HEK293 (cell line): ENCODE measurements around the gene ARIH2.

Experiments used
- BCL11B ChIP-seq: fragments of 450-650 bp; formaldehyde crosslinking; IDR thresholded peaks from 2 replicates; pipeline ENCODE4 v1.5.1; 2016; ENCODE audit warnings: low read depth, missing biosample characterization, missing genetic modification characterization
- GLIS2 ChIP-seq: fragments of 450-650 bp; formaldehyde crosslinking; IDR thresholded peaks from 2 replicates; pipeline ENCODE4 v1.5.1; 2016; ENCODE audit warnings: missing biosample characterization, missing genetic modification characterization
- HOXD13 ChIP-seq: sonication (generic); formaldehyde crosslinking; IDR thresholded peaks from 2 replicates; pipeline ENCODE4 v1.8.0; 2022; ENCODE audit warnings: missing genetic modification reagents, borderline replicate concordance
- KLF16 ChIP-seq: fragments of 450-650 bp; formaldehyde crosslinking; IDR thresholded peaks from 2 replicates; pipeline ENCODE4 v1.5.1; 2017; ENCODE audit warnings: missing biosample characterization, missing genetic modification characterization
- MZF1 ChIP-seq: fragments of 450-650 bp; formaldehyde crosslinking; IDR thresholded peaks from 2 replicates; pipeline ENCODE4 v1.5.1; 2017; ENCODE audit warnings: missing biosample characterization, missing genetic modification characterization, borderline replicate concordance
- RBAK ChIP-seq: fragments of 450-650 bp; formaldehyde crosslinking; IDR thresholded peaks from 2 replicates; pipeline ENCODE4 v1.5.1; 2016; ENCODE audit warnings: missing biosample characterization, missing genetic modification characterization
- SCRT1 ChIP-seq: fragments of 450-650 bp; formaldehyde crosslinking; IDR thresholded peaks from 2 replicates; pipeline ENCODE4 v1.5.1; 2016; ENCODE audit warnings: missing biosample characterization, missing genetic modification characterization, borderline replicate concordance
- SP3 ChIP-seq: fragments of 450-650 bp; formaldehyde crosslinking; IDR thresholded peaks from 2 replicates; pipeline ENCODE4 v1.5.1; 2016; ENCODE audit warnings: missing biosample characterization, missing genetic modification characterization
- WT1 ChIP-seq: fragments of 450-650 bp; formaldehyde crosslinking; IDR thresholded peaks from 2 replicates; pipeline ENCODE4 v1.5.1; 2016; ENCODE audit warnings: missing biosample characterization, missing genetic modification characterization
- YY2 ChIP-seq: fragments of 450-650 bp; formaldehyde crosslinking; IDR thresholded peaks from 2 replicates; pipeline ENCODE4 v1.5.1; 2016; ENCODE audit warnings: missing biosample characterization, missing genetic modification characterization
- ZBTB17 ChIP-seq: fragments of 450-650 bp; formaldehyde crosslinking; IDR thresholded peaks from 2 replicates; pipeline ENCODE4 v1.5.1; 2016; ENCODE audit warnings: missing biosample characterization, missing genetic modification characterization
- ZBTB48 ChIP-seq: fragments of 450-650 bp; formaldehyde crosslinking; IDR thresholded peaks from 2 replicates; pipeline ENCODE4 v1.5.1; 2016; ENCODE audit warnings: missing biosample characterization, missing genetic modification characterization
- ZBTB7A ChIP-seq: fragments of 450-650 bp; formaldehyde crosslinking; IDR thresholded peaks from 2 replicates; pipeline ENCODE4 v1.5.1; 2016; ENCODE audit warnings: low read depth, missing biosample characterization, missing genetic modification characterization
- ZBTB8A ChIP-seq: fragments of 450-650 bp; formaldehyde crosslinking; IDR thresholded peaks from 2 replicates; pipeline ENCODE4 v1.5.1; 2016; ENCODE audit warnings: missing biosample characterization, missing genetic modification characterization
- ZFHX2 ChIP-seq: fragments of 450-650 bp; formaldehyde crosslinking; conservative IDR thresholded peaks from 2 replicates; pipeline ENCODE4 v1.5.1; 2016; ENCODE audit warnings: missing biosample characterization, missing genetic modification characterization
- ZFP37 ChIP-seq: fragments of 450-650 bp; formaldehyde crosslinking; IDR thresholded peaks from 2 replicates; pipeline ENCODE4 v1.5.1; 2016; ENCODE audit warnings: missing biosample characterization, missing genetic modification characterization
- ZNF114 ChIP-seq: fragments of 450-650 bp; formaldehyde crosslinking; IDR thresholded peaks from 2 replicates; pipeline ENCODE4 v1.5.0; 2017; ENCODE audit warnings: missing biosample characterization, missing genetic modification characterization
- ZNF19 ChIP-seq: fragments of 450-650 bp; formaldehyde crosslinking; IDR thresholded peaks from 2 replicates; pipeline ENCODE4; 2016; ENCODE audit warnings: missing biosample characterization, missing genetic modification characterization, low read depth
- ZNF311 ChIP-seq: fragments of 450-650 bp; formaldehyde crosslinking; IDR thresholded peaks from 2 replicates; pipeline ENCODE4 v1.5.1; 2017; ENCODE audit warnings: missing biosample characterization, missing genetic modification characterization, borderline replicate concordance
- ZNF335 ChIP-seq: fragments of 450-650 bp; formaldehyde crosslinking; conservative IDR thresholded peaks from 2 replicates; pipeline ENCODE4 v1.5.1; 2016; ENCODE audit warnings: missing biosample characterization, missing genetic modification characterization
- ZNF394 ChIP-seq: fragments of 450-650 bp; formaldehyde crosslinking; IDR thresholded peaks from 2 replicates; pipeline ENCODE4 v1.5.1; 2016; ENCODE audit warnings: missing biosample characterization, missing genetic modification characterization, mild to moderate bottlenecking, moderate library complexity, borderline replicate concordance
- ZNF558 ChIP-seq: fragments of 450-650 bp; formaldehyde crosslinking; IDR thresholded peaks from 2 replicates; pipeline ENCODE4 v1.5.1; 2016; ENCODE audit warnings: missing biosample characterization, missing genetic modification characterization
- ZNF561 ChIP-seq: fragments of 450-650 bp; IDR thresholded peaks from 2 replicates; pipeline ENCODE4 v1.5.1; 2018; ENCODE audit warnings: missing biosample characterization, missing genetic modification characterization, borderline replicate concordance
- ZNF629 ChIP-seq: fragments of 450-650 bp; formaldehyde crosslinking; IDR thresholded peaks from 2 replicates; pipeline ENCODE4 v1.5.1; 2017; ENCODE audit warnings: missing biosample characterization, missing genetic modification characterization
- ZNF76 ChIP-seq: fragments of 450-650 bp; formaldehyde crosslinking; IDR thresholded peaks from 2 replicates; pipeline ENCODE4; 2016; ENCODE audit warnings: low read depth, missing biosample characterization, missing genetic modification characterization, borderline replicate concordance
- ZNF768 ChIP-seq: fragments of 450-650 bp; formaldehyde crosslinking; IDR thresholded peaks from 2 replicates; pipeline ENCODE4 v1.5.1; 2018; ENCODE audit warnings: missing biosample characterization, mild to moderate bottlenecking, missing genetic modification characterization
- ZSCAN16 ChIP-seq: fragments of 450-650 bp; formaldehyde crosslinking; IDR thresholded peaks from 2 replicates; pipeline ENCODE4 v1.5.1; 2016; ENCODE audit warnings: missing biosample characterization, missing genetic modification characterization
- ZXDB ChIP-seq: fragments of 450-650 bp; formaldehyde crosslinking; IDR thresholded peaks from 2 replicates; pipeline ENCODE4 v1.5.1; 2016; ENCODE audit warnings: missing biosample characterization, missing genetic modification characterization
- TF ChIP-seq, protein P1 (sequence below): fragments of 450-650 bp; formaldehyde crosslinking; IDR thresholded peaks from 2 replicates; pipeline ENCODE4 v1.5.1; 2016; ENCODE audit warnings: missing biosample characterization, missing genetic modification characterization
- TF ChIP-seq, protein P2 (sequence below): fragments of 450-650 bp; formaldehyde crosslinking; IDR thresholded peaks from 2 replicates; pipeline ENCODE4; 2016; ENCODE audit warnings: missing biosample characterization, missing genetic modification characterization
- TF ChIP-seq, protein P3 (sequence below): fragments of 450-650 bp; formaldehyde crosslinking; IDR thresholded peaks from 2 replicates; pipeline ENCODE4 v1.5.1; 2016; ENCODE audit warnings: missing biosample characterization, missing genetic modification characterization
- TF ChIP-seq, protein P4 (sequence below): fragments of 450-650 bp; formaldehyde crosslinking; IDR thresholded peaks from 2 replicates; pipeline ENCODE4 v1.5.1; 2016; ENCODE audit warnings: missing biosample characterization, missing genetic modification characterization
- TF ChIP-seq, protein P5 (sequence below): fragments of 450-650 bp; formaldehyde crosslinking; IDR thresholded peaks from 2 replicates; pipeline ENCODE4 v1.5.1; 2016; ENCODE audit warnings: missing biosample characterization, missing genetic modification characterization

The ARIH2 gene

DNA sequence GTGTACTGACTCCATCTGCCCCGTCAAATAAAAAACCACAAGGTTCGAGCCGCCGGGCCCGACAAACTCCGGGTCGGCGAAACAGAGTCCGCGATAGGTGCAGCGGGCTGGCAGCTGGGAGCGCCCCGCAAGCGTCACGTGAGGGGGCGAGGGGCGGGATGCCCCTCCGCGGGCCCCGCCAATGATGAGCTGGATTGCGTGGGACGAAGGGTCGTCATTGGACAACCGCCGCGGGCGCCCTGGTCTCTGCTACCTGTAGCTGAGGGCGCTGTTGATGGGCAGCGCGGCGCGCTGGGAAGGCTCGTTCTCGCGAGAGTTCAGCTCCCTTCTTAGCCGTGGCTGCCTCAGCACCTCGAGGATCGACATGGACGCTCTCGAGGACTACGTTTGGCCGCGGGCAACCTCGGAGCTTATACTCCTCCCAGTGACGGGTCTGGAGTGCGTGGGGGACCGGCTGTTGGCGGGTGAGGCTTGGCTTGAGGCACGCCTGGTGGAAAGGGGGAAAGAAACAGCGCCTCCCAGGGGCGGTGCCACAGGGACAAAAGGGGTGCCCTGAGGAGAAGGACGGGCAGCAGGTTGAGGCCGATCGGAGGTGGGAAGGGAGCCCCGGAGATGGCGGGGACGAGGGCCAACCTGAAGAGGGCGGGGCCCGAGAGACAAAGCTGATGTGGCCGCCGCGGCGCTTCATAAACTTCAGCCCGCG is 88.6 kb downstream of the ARIH2 start, which contains the start of gene WDR6 (continued):
- TF ChIP-seq ZNF19 (tag by site-specific recombination) (no peak), ZNF311 (tag by site-specific recombination) (no peak), SP3 (peak; percentile 67; the same call in 1 of the 2 replicates), ZNF768 (tag by site-specific recombination) (no peak; the same call in 1 of the 2 replicates), HOXD13 (CRISPR knock-in tag) (no peak), ZBTB48 (peak; percentile 40; the same call in 1 of the 2 replicates), ZNF76 (tag by site-specific recombination) (peak; percentile 85), ZNF335 (peak; percentile 77), ZNF558 (tag by site-specific recombination) (no peak), ZNF629 (peak; percentile 69), ZNF394 (peak; percentile 31; the same call in 1 of the 2 replicates), ZFP37 (tag by site-specific recombination) (peak; percentile 78), ZBTB17 (tag by site-specific recombination) (peak; percentile 90), SCRT1 (peak; percentile 95), ZSCAN16 (tag by site-specific recombination) (0 out of 2 replicates have a peak, but pooled peaks have one; percentile 29), ZBTB7A (tag by site-specific recombination) (no peak), ZFHX2 (tag by site-specific recombination) (peak; percentile 48), GLIS2 (tag by site-specific recombination) (peak; percentile 42; the same call in 1 of the 2 replicates), WT1 (tag by site-specific recombination) (peak; percentile 37; the same call in 1 of the 2 replicates), RBAK (tag by site-specific recombination) (no peak), KLF16 (peak; percentile 85; the same call in 1 of the 2 replicates), ZBTB8A (tag by site-specific recombination) (peak; percentile 83), BCL11B (tag by site-specific recombination) (peak; percentile 42; the same call in 1 of the 2 replicates), YY2 (peak; percentile 73; the same call in 1 of the 2 replicates), ZNF561 (tag by site-specific recombination) (0 out of 2 replicates have a peak, but pooled peaks have one; percentile 34), ZNF114 (tag by site-specific recombination) (no peak), MZF1 (tag by site-specific recombination) (0 out of 2 replicates have a peak, but pooled peaks have one; percentile 14), ZXDB (tag by site-specific recombination) (peak; percentile 91)
- TF ChIP-seq, protein P1, sequence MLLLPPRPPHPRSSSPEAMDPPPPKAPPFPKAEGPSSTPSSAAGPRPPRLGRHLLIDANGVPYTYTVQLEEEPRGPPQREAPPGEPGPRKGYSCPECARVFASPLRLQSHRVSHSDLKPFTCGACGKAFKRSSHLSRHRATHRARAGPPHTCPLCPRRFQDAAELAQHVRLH (tag by site-specific recombination): peak; percentile 62
- TF ChIP-seq, protein P2, sequence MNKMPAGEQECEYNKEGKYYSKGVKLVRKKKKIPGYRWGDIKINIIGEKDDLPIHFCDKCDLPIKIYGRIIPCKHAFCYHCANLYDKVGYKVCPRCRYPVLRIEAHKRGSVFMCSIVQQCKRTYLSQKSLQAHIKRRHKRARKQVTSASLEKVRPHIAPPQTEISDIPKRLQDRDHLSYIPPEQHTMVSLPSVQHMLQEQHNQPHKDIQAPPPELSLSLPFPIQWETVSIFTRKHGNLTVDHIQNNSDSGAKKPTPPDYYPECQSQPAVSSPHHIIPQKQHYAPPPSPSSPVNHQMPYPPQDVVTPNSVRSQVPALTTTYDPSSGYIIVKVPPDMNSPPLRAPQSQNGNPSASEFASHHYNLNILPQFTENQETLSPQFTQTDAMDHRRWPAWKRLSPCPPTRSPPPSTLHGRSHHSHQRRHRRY: no peak
- TF ChIP-seq, protein P3, sequence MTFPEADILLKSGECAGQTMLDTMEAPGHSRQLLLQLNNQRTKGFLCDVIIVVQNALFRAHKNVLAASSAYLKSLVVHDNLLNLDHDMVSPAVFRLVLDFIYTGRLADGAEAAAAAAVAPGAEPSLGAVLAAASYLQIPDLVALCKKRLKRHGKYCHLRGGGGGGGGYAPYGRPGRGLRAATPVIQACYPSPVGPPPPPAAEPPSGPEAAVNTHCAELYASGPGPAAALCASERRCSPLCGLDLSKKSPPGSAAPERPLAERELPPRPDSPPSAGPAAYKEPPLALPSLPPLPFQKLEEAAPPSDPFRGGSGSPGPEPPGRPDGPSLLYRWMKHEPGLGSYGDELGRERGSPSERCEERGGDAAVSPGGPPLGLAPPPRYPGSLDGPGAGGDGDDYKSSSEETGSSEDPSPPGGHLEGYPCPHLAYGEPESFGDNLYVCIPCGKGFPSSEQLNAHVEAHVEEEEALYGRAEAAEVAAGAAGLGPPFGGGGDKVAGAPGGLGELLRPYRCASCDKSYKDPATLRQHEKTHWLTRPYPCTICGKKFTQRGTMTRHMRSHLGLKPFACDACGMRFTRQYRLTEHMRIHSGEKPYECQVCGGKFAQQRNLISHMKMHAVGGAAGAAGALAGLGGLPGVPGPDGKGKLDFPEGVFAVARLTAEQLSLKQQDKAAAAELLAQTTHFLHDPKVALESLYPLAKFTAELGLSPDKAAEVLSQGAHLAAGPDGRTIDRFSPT (tag by site-specific recombination): peak; percentile 88
- TF ChIP-seq, protein P4, sequence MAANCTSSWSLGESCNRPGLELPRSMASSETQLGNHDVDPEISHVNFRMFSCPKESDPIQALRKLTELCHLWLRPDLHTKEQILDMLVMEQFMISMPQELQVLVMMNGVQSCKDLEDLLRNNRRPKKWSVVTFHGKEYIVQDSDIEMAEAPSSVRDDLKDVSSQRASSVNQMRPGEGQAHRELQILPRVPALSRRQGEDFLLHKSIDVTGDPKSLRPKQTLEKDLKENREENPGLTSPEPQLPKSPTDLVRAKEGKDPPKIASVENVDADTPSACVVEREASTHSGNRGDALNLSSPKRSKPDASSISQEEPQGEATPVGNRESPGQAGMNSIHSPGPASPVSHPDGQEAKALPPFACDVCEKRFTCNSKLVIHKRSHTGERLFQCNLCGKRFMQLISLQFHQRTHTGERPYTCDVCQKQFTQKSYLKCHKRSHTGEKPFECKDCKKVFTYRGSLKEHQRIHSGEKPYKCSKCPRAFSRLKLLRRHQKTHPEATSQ (tag by site-specific recombination): peak; percentile 72; the same call in 1 of the 2 replicates
- TF ChIP-seq, protein P5, sequence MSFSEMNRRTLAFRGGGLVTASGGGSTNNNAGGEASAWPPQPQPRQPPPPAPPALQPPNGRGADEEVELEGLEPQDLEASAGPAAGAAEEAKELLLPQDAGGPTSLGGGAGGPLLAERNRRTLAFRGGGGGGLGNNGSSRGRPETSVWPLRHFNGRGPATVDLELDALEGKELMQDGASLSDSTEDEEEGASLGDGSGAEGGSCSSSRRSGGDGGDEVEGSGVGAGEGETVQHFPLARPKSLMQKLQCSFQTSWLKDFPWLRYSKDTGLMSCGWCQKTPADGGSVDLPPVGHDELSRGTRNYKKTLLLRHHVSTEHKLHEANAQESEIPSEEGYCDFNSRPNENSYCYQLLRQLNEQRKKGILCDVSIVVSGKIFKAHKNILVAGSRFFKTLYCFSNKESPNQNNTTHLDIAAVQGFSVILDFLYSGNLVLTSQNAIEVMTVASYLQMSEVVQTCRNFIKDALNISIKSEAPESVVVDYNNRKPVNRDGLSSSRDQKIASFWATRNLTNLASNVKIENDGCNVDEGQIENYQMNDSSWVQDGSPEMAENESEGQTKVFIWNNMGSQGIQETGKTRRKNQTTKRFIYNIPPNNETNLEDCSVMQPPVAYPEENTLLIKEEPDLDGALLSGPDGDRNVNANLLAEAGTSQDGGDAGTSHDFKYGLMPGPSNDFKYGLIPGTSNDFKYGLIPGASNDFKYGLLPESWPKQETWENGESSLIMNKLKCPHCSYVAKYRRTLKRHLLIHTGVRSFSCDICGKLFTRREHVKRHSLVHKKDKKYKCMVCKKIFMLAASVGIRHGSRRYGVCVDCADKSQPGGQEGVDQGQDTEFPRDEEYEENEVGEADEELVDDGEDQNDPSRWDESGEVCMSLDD (tag by site-specific recombination): peak; percentile 89; the same call in 1 of the 2 replicates
